Ascending aorta (tissue), 2 donors: Measurements from ENCODE around the gene ISLR. TPM values are rescaled to one million over a fixed set of nuclear protein-coding genes. Genes with fewer than 3 reads are reported as not detected.

Source experiments
- DNase-seq, 2 donors: peaks; one replicate each; pipeline ENCODE4 v3.0.0-alpha.2; 2019; ENCODE audit warnings: low spot score in 2 of 2
- H3K27ac ChIP-seq, 2 donors: fragments of 200-600 bp; sonication (generic); one replicate each; pipeline ENCODE4 v1.5.1; 2016 to 2017; ENCODE audit warnings: mild to moderate bottlenecking in 1 of 2
- H3K27me3 ChIP-seq: fragments of 200-600 bp; sonication (generic); one replicate; pipeline ENCODE4 v1.5.1; 2017
- H3K36me3 ChIP-seq, 2 donors: fragments of 200-600 bp; sonication (generic); one replicate each; pipeline ENCODE4 v1.5.1; 2016
- H3K4me1 ChIP-seq, 2 donors: fragments of 200-600 bp; sonication (generic); one replicate each; pipeline ENCODE4 v1.5.1; 2016 to 2017; ENCODE audit warnings: mild to moderate bottlenecking in 1 of 2
- H3K4me3 ChIP-seq, 2 donors: fragments of 200-600 bp; sonication (generic); one replicate each; pipeline ENCODE4 v1.5.1; 2016 to 2017; ENCODE audit warnings: mild to moderate bottlenecking in 1 of 2
- H3K9me3 ChIP-seq, 2 donors: fragments of 200-600 bp; sonication (generic); one replicate each; pipeline ENCODE4 v1.5.1; 2016
- CTCF ChIP-seq, 3 experiments: fragments of 200-600 bp in 2 of 3; fragments of 450-650 bp in 1 of 3; sonication (generic) in 2 of 3; IDR thresholded peaks; one replicate each; pipeline ENCODE4 v1.5.1; 2016 to 2019; ENCODE audit warnings: antibody characterized with exemption in 3 of 3, mild to moderate bottlenecking in 1 of 3, moderate library complexity in 1 of 3
- intact Hi-C: fragments of 100-400 bp; cut with DNase I; formaldehyde crosslinking; loops from one replicate; pipeline ENCODE4 v1.15.1; 2023
- total RNA-seq: library from RNA; depleted of rRNA; stranded (reverse); fragments of >200 nt; gene quantifications from one replicate; pipeline ENCODE4 v1.1.0, GENCODE V29; 2016

The ISLR gene
- total RNA-seq, 1 donor from 2014 or later, result 211 TPM

GRCh38 chr15:74221399-74222239, 48.1 kb downstream of the ISLR start:
- intact Hi-C loops, result no loop called here
- Histone ChIP-seq H3K27me3 (no peaks in the 10 kb centered on the region), H3K36me3 (no peaks in the 10 kb centered on the region), H3K9me3 (no peaks in the 10 kb centered on the region), H3K4me1 (no peaks in the 10 kb centered on the region), H3K4me3 (no peak overlapping the region), H3K27ac (no peak overlapping the region)
- no peak for DNase-seq
- no peak for TF ChIP-seq CTCF (IDR thresholded peaks at IDR 0.05)

- intact Hi-C loops, result no loop called here
- no peaks in the 10 kb centered on the region for H3K4me1 ChIP-seq
- H3K27ac ChIP-seq, result no peak overlapping the region
- H3K9me3 ChIP-seq, result no peaks in the 10 kb centered on the region
- DNase-seq, result no peak
- H3K36me3 ChIP-seq, result no peaks in the 10 kb centered on the region
- H3K4me3 ChIP-seq, result no peak overlapping the region
- no peak for TF ChIP-seq CTCF (IDR thresholded peaks at IDR 0.05)
- H3K27me3 ChIP-seq, result no peaks in the 10 kb centered on the region
Measured at GRCh38 chr15:74222240-74223119, 49.0 kb downstream of the ISLR start.

- DNase-seq, result no peak
- Histone ChIP-seq H3K9me3 (no peaks in the 10 kb centered on the region), H3K4me3 (no peak overlapping the region), H3K27ac (no peak overlapping the region), H3K4me1 (peaks cover 2 to 4% of the 10 kb centered on the region in 2 donors), H3K27me3 (no peaks in the 10 kb centered on the region), H3K36me3 (no peaks in the 10 kb centered on the region)
- intact Hi-C loops, result no loop called here
- TF ChIP-seq CTCF (IDR thresholded peaks at IDR 0.05), result no peak
Measured at GRCh38 chr15:74225928-74226327, 52.4 kb downstream of the ISLR start.

Other genes starting within 250 kb of the ISLR start
- gene LOXL1, start 247.2 kb upstream of the ISLR start, total RNA-seq, result 260 TPM
- gene STOML1, start 181.4 kb upstream of the ISLR start, total RNA-seq, result 15.3 TPM
- 227 TPM for gene PML, start 179.0 kb upstream of the ISLR start, total RNA-seq
- not detected for gene GOLGA6A, start 91.2 kb upstream of the ISLR start, total RNA-seq
- 0.64 TPM for gene ISLR2, start 43.1 kb upstream of the ISLR start, total RNA-seq
- not detected for gene STRA6, start 29.1 kb downstream of the ISLR start, total RNA-seq
- gene CCDC33, start 62.6 kb downstream of the ISLR start, total RNA-seq, result not detected
- 62.4 TPM for gene CYP11A1, start 193.9 kb downstream of the ISLR start, total RNA-seq